ENCODE measurements around the gene DUSP9. TPM values are rescaled to one million over a fixed set of nuclear protein-coding genes. Genes with fewer than 3 reads are reported as not detected.
"Not testable (repeated sequence)": the region's sequence is repeated elsewhere in the genome, so short reads cannot be mapped to it uniquely, and the experiment has no call there.

DUSP9 gene
- total and polyA plus RNA-seq, 4 donors: 0.55 to 3.1 (median 1.4) TPM

GRCh38 chrX:153690466-153690865 is 43.5 kb downstream of the DUSP9 start:
- Histone ChIP-seq H3K9me3 (ENCODE audit: control insufficient read depth, insufficient read depth, low read length) (no peaks in the 10 kb centered on the region), H3K27ac (ENCODE audit: low read depth, low read length) (no peak overlapping the region), H3K27me3 (ENCODE audit: control insufficient read depth, insufficient read depth, low read length) (no peaks in the 10 kb centered on the region), H3K4me3 (ENCODE audit: low read depth, low read length) (no peak overlapping the region), H3K36me3 (ENCODE audit: control insufficient read depth, insufficient read depth, low read length) (peaks cover 57% of the 10 kb centered on the region), H3K4me1 (ENCODE audit: control insufficient read depth, insufficient read depth, low read length) (peaks cover 38% of the 10 kb centered on the region)
- no peak for DNase-seq (ENCODE audit: low read depth in 4 of 6, low spot score in 6 of 6)
- WGBS (ENCODE audit: insufficient coverage): 81% methylated on average over 11 of the region's 14 CpGs

- not testable (repeated sequence) for DNase-seq (ENCODE audit: low read depth in 4 of 6, low spot score in 6 of 6); H3K27ac ChIP-seq (ENCODE audit: low read depth, low read length)
These were observed 44.2 kb downstream of the DUSP9 start for GRCh38 chrX:153691032-153691827.

GRCh38 chrX:153692003-153692402 is 45.0 kb downstream of the DUSP9 start:
- no peak overlapping the region for H3K4me3 ChIP-seq (ENCODE audit: low read depth, low read length)
- no peak overlapping the region for H3K27ac ChIP-seq (ENCODE audit: low read depth, low read length)
- H3K36me3 ChIP-seq (ENCODE audit: control insufficient read depth, insufficient read depth, low read length): peaks cover 65% of the 10 kb centered on the region
- H3K4me1 ChIP-seq (ENCODE audit: control insufficient read depth, insufficient read depth, low read length): peaks cover 27% of the 10 kb centered on the region
- no peak for DNase-seq (ENCODE audit: low read depth in 4 of 6, low spot score in 6 of 6)
- 64% methylated on average over 4 of the region's 4 CpGs for WGBS (ENCODE audit: insufficient coverage)
- no peaks in the 10 kb centered on the region for H3K27me3 ChIP-seq (ENCODE audit: control insufficient read depth, insufficient read depth, low read length)
- H3K9me3 ChIP-seq (ENCODE audit: control insufficient read depth, insufficient read depth, low read length): no peaks in the 10 kb centered on the region

More at GRCh38 chrX:153691032-153691827, 44.2 kb downstream of the DUSP9 start:
- Histone ChIP-seq H3K4me1 (ENCODE audit: control insufficient read depth, insufficient read depth, low read length) (peaks cover 34% of the 10 kb centered on the region), H3K36me3 (ENCODE audit: control insufficient read depth, insufficient read depth, low read length) (peaks cover 60% of the 10 kb centered on the region)
- not testable (repeated sequence) for H3K9me3 ChIP-seq (ENCODE audit: control insufficient read depth, insufficient read depth, low read length); H3K27me3 ChIP-seq (ENCODE audit: control insufficient read depth, insufficient read depth, low read length); H3K4me3 ChIP-seq (ENCODE audit: low read depth, low read length)
- 89% methylated on average over 19 of the region's 21 CpGs for WGBS (ENCODE audit: insufficient coverage)

- no peaks in the 10 kb centered on the region for H3K27me3 ChIP-seq (ENCODE audit: control insufficient read depth, insufficient read depth, low read length)
- peaks cover 22% of the 10 kb centered on the region for H3K4me1 ChIP-seq (ENCODE audit: control insufficient read depth, insufficient read depth, low read length)
- no peaks in the 10 kb centered on the region for H3K9me3 ChIP-seq (ENCODE audit: control insufficient read depth, insufficient read depth, low read length)
- H3K4me3 ChIP-seq (ENCODE audit: low read depth, low read length): no peak overlapping the region
- H3K36me3 ChIP-seq (ENCODE audit: control insufficient read depth, insufficient read depth, low read length): peaks cover 69% of the 10 kb centered on the region
- no peak overlapping the region for H3K27ac ChIP-seq (ENCODE audit: low read depth, low read length)
- DNase-seq (ENCODE audit: low read depth in 4 of 6, low spot score in 6 of 6): no peak
- 64% methylated on average over 9 of the region's 24 CpGs for WGBS (ENCODE audit: insufficient coverage)
These were observed 45.7 kb downstream of the DUSP9 start for GRCh38 chrX:153692611-153693156.

GRCh38 chrX:153693216-153694086 is 46.4 kb downstream of the DUSP9 start:
- WGBS (ENCODE audit: insufficient coverage): 86% methylated on average over 26 of the region's 31 CpGs

GRCh38 chrX:153694256-153694655 is 47.3 kb downstream of the DUSP9 start:
- Histone ChIP-seq H3K36me3 (ENCODE audit: control insufficient read depth, insufficient read depth, low read length) (peaks cover 82% of the 10 kb centered on the region), H3K4me1 (ENCODE audit: control insufficient read depth, insufficient read depth, low read length) (peaks cover 22% of the 10 kb centered on the region)
- H3K27ac ChIP-seq (ENCODE audit: low read depth, low read length); H3K4me3 ChIP-seq (ENCODE audit: low read depth, low read length); DNase-seq (ENCODE audit: low read depth in 4 of 6, low spot score in 6 of 6); H3K9me3 ChIP-seq (ENCODE audit: control insufficient read depth, insufficient read depth, low read length); H3K27me3 ChIP-seq (ENCODE audit: control insufficient read depth, insufficient read depth, low read length): not testable (repeated sequence)
- WGBS (ENCODE audit: insufficient coverage): 75% methylated on average over 3 of the region's 16 CpGs

More at GRCh38 chrX:153693216-153694086, 46.4 kb downstream of the DUSP9 start:
- peaks cover 75% of the 10 kb centered on the region for H3K36me3 ChIP-seq (ENCODE audit: control insufficient read depth, insufficient read depth, low read length)
- H3K9me3 ChIP-seq (ENCODE audit: control insufficient read depth, insufficient read depth, low read length): no peaks in the 10 kb centered on the region
- peaks cover 22% of the 10 kb centered on the region for H3K4me1 ChIP-seq (ENCODE audit: control insufficient read depth, insufficient read depth, low read length)
- H3K4me3 ChIP-seq (ENCODE audit: low read depth, low read length): no peak overlapping the region
- H3K27ac ChIP-seq (ENCODE audit: low read depth, low read length): no peak overlapping the region
- H3K27me3 ChIP-seq (ENCODE audit: control insufficient read depth, insufficient read depth, low read length): no peaks in the 10 kb centered on the region
- no peak for DNase-seq (ENCODE audit: low read depth in 4 of 6, low spot score in 6 of 6)

GRCh38 chrX:153694687-153695270 is 47.8 kb downstream of the DUSP9 start:
- Histone ChIP-seq H3K27ac (ENCODE audit: low read depth, low read length) (no peak overlapping the region), H3K4me3 (ENCODE audit: low read depth, low read length) (no peak overlapping the region), H3K27me3 (ENCODE audit: control insufficient read depth, insufficient read depth, low read length) (no peaks in the 10 kb centered on the region), H3K4me1 (ENCODE audit: control insufficient read depth, insufficient read depth, low read length) (peaks cover 18% of the 10 kb centered on the region), H3K9me3 (ENCODE audit: control insufficient read depth, insufficient read depth, low read length) (no peaks in the 10 kb centered on the region), H3K36me3 (ENCODE audit: control insufficient read depth, insufficient read depth, low read length) (peaks cover 84% of the 10 kb centered on the region)
- 81% methylated on average over 19 of the region's 23 CpGs for WGBS (ENCODE audit: insufficient coverage)
- DNase-seq (ENCODE audit: low read depth in 4 of 6, low spot score in 6 of 6): no peak

GRCh38 chrX:153696100-153696499 is 49.1 kb downstream of the DUSP9 start:
- Histone ChIP-seq H3K9me3 (ENCODE audit: control insufficient read depth, insufficient read depth, low read length) (no peaks in the 10 kb centered on the region), H3K4me3 (ENCODE audit: low read depth, low read length) (no peak overlapping the region), H3K36me3 (ENCODE audit: control insufficient read depth, insufficient read depth, low read length) (peaks cover 84% of the 10 kb centered on the region), H3K27me3 (ENCODE audit: control insufficient read depth, insufficient read depth, low read length) (no peaks in the 10 kb centered on the region), H3K27ac (ENCODE audit: low read depth, low read length) (no peak overlapping the region), H3K4me1 (ENCODE audit: control insufficient read depth, insufficient read depth, low read length) (peaks cover 5% of the 10 kb centered on the region)
- WGBS (ENCODE audit: insufficient coverage): 88% methylated on average over 8 of the region's 15 CpGs
- DNase-seq (ENCODE audit: low read depth in 4 of 6, low spot score in 6 of 6): no peak

- H3K4me3 ChIP-seq (ENCODE audit: low read depth, low read length); H3K27ac ChIP-seq (ENCODE audit: low read depth, low read length); H3K9me3 ChIP-seq (ENCODE audit: control insufficient read depth, insufficient read depth, low read length); DNase-seq (ENCODE audit: low read depth in 4 of 6, low spot score in 6 of 6); H3K27me3 ChIP-seq (ENCODE audit: control insufficient read depth, insufficient read depth, low read length); H3K4me1 ChIP-seq (ENCODE audit: control insufficient read depth, insufficient read depth, low read length): not testable (repeated sequence)
- 77% methylated on average over 9 of the region's 10 CpGs for whole genome bisulfite sequencing (ENCODE audit: insufficient coverage)
- H3K36me3 ChIP-seq (ENCODE audit: control insufficient read depth, insufficient read depth, low read length): peaks cover 84% of the 10 kb centered on the region
These were observed 49.5 kb downstream of the DUSP9 start for GRCh38 chrX:153696538-153696937.

Data from spinal cord (tissue), 10 donors.